Smooth muscle cell (in vitro differentiated cells): ENCODE results near the gene DCST1. TPM values are rescaled to one million over a fixed set of nuclear protein-coding genes. Genes with fewer than 3 reads are reported as not detected.

ENCODE experiments used
- DNase-seq: peaks from one replicate; lab custom pipeline; 2025; ENCODE audit not compliant: unreplicated experiment; lab: John Stamatoyannopoulos, UW
- H2AFZ ChIP-seq: fragments of 200-600 bp; sonication (generic); 2 replicates; pipeline ENCODE4 v1.6.0; 2016; ENCODE audit warnings: antibody characterized with exemption, low read depth, mild to moderate bottlenecking
- H3F3A ChIP-seq: fragments of 200-600 bp; sonication (generic); 2 replicates; pipeline ENCODE4 v1.6.0; 2017; ENCODE audit warnings: antibody characterized with exemption, low read depth
- H3K27ac ChIP-seq: fragments of 200-600 bp; sonication (generic); 2 replicates; pipeline ENCODE4 v1.5.1; 2016; ENCODE audit warnings: low read depth, mild to moderate bottlenecking
- H3K27me3 ChIP-seq: fragments of 200-600 bp; sonication (generic); 2 replicates; pipeline ENCODE4 v1.6.1; 2016; ENCODE audit warnings: low read depth, mild to moderate bottlenecking
- H3K36me3 ChIP-seq: fragments of 200-600 bp; sonication (generic); 2 replicates; pipeline ENCODE4 v1.5.1; 2016; ENCODE audit warnings: low read depth
- H3K4me1 ChIP-seq: fragments of 200-600 bp; sonication (generic); 2 replicates; pipeline ENCODE4 v1.5.1; 2016; ENCODE audit warnings: low read depth
- H3K4me2 ChIP-seq: fragments of 200-600 bp; sonication (generic); 2 replicates; pipeline ENCODE4 v1.6.0; 2016; ENCODE audit warnings: mild to moderate bottlenecking
- H3K4me3 ChIP-seq: fragments of 200-600 bp; sonication (generic); 2 replicates; pipeline ENCODE4 v1.5.1; 2016; ENCODE audit warnings: mild to moderate bottlenecking
- H3K79me2 ChIP-seq: fragments of 200-600 bp; sonication (generic); 2 replicates; pipeline ENCODE4 v1.6.0; 2016; ENCODE audit warnings: low read depth, mild to moderate bottlenecking
- H3K9ac ChIP-seq: fragments of 200-600 bp; sonication (generic); 2 replicates; pipeline ENCODE4 v1.6.0; 2016; ENCODE audit warnings: low read depth
- H3K9me3 ChIP-seq: fragments of 200-600 bp; sonication (generic); replicated peaks from 2 replicates; pipeline ENCODE4 v1.5.1; 2016; ENCODE audit warnings: low read depth
- H4K20me1 ChIP-seq: fragments of 200-600 bp; sonication (generic); 2 replicates; pipeline ENCODE4 v1.6.0; 2016; ENCODE audit warnings: low read depth
- CTCF ChIP-seq: fragments of 200-600 bp; sonication (generic); IDR thresholded peaks from 2 replicates; pipeline ENCODE4 v1.5.1; 2017; ENCODE audit warnings: borderline replicate concordance, mild to moderate bottlenecking, antibody characterized with exemption; ENCODE audit not compliant: insufficient read depth, poor library complexity, severe bottlenecking
- WGBS: methylation state at CpG from one replicate; pipeline ENCODE4 v1.1.7; 2016; ENCODE audit warnings: low lambda C conversion rate; 5-methylcytosine and 5-hydroxymethylcytosine counted together
- polyA plus RNA-seq: library from polyadenylated mRNA; unstranded; fragments of >200 nt; fragmentation: Nextera tagmentation; extraction: Ambion mirVana; gene quantifications from 2 replicates; pipeline ENCODE4 v1.2.1, GENCODE V29; 2016
- total RNA-seq: library from RNA; depleted of rRNA; stranded (reverse); fragments of >200 nt; gene quantifications from 2 replicates; pipeline ENCODE4 v1.2.3, GENCODE V29; 2014

DCST1 gene
- total and polyA plus RNA-seq, 2 experiments from 2014 or later, result not detected

DNA sequence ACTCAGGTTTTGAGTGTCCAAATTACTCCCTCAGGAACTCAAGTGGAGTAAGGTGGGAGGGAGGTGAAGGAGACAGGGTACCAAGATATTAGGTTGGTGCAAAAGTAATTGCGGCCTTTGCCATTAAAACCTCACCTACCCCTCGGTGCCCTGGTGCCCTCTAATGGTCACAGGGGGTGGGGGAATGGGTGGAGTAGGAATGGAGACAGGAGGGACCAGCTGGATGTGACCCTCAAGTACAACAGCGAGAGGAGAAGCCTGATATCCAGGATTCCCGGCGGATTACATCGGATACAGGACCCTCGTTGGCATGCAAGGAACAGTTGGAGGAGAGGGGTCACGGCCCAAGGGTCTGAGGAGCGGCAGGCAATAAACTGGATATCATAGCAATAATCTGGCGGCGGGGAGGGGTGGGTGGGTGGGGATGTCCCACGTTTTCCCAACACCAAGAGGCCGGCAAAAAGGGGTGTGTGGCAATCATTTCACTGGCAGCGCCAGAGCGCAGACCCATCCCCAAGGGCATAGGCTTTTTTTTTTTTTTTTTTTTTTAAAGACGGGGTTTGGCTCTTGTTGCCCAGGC is 35.3 kb upstream of the DCST1 start:
- no peaks in the 10 kb centered on the region for H3K9me3 ChIP-seq
- no peak for TF ChIP-seq CTCF
- no peak overlapping the region for H3K27ac ChIP-seq
- peaks cover 10% of the 10 kb centered on the region for H3F3A ChIP-seq
- DNase-seq, result no peak
- H3K27me3 ChIP-seq, result no peaks in the 10 kb centered on the region
- H4K20me1 ChIP-seq, result no peaks in the 10 kb centered on the region
- H2AFZ ChIP-seq, result no peak overlapping the region
- no peak overlapping the region for H3K9ac ChIP-seq
- H3K79me2 ChIP-seq, result peaks cover 8% of the 10 kb centered on the region
- no peak overlapping the region for H3K4me3 ChIP-seq
- WGBS, result 94% methylated on average over 16 of the region's 16 CpGs
- no peaks in the 10 kb centered on the region for H3K36me3 ChIP-seq
- H3K4me2 ChIP-seq, result no peak overlapping the region
- peaks cover 8% of the 10 kb centered on the region for H3K4me1 ChIP-seq

DNA sequence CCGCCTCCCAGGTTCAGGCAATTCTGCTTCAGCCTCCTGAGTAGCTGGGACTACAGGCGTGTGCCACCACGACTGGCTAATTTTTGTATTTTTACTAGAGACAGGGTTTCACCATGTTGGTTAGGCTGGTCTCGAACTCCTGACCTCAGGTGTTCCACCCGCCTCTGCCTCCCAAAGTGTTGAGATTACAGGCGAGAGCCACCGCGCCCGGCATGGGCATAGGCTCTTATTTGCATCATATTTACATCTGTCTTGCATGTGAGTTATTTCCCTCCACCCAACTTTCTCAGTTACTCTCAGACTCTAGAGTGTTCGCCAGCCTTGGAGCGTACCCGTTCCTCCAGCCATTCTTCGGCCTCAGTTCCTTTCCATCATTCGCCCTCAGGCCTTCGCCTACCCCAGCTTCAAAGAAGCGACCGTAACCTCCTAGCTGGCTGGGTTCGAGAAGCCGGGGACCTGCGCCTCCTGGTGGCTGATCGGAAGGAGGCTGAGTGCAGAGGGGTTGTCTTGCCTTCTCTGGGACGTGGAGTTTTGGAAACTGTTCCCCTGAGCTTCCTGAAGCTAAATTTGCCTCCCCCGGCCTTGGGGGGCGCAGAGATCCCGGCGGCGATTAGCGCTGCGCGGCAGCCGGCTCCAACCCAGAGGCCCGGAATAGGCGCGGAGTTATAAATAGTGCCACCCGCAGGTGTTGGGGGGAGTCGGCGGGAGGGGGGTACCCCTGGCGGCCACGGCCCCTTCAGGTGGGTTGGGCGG is 34.6 kb upstream of the DCST1 start:
- WGBS, result 21% methylated on average over 40 of the region's 40 CpGs
- Histone ChIP-seq H4K20me1 (no peaks in the 10 kb centered on the region), H3K79me2 (peaks cover 15% of the 10 kb centered on the region), H3K9ac (no peak overlapping the region), H3K4me1 (peaks cover 8% of the 10 kb centered on the region), H3K36me3 (no peaks in the 10 kb centered on the region), H3F3A (peaks cover 10% of the 10 kb centered on the region), H3K27ac (no peak overlapping the region), H2AFZ (no peak overlapping the region), H3K27me3 (no peaks in the 10 kb centered on the region), H3K4me2 (peak overlapping the region; percentile 86), H3K9me3 (no peaks in the 10 kb centered on the region), H3K4me3 (peak overlapping the region; percentile 73)
- DNase-seq, result no peak
- TF ChIP-seq CTCF, result peak; percentile 88

GRCh38 chr1:154999571-155000410 is 33.8 kb upstream of the DCST1 start:
- Histone ChIP-seq H2AFZ (no peak overlapping the region), H3K27me3 (no peaks in the 10 kb centered on the region), H3K9me3 (no peaks in the 10 kb centered on the region), H3K79me2 (peaks cover 23% of the 10 kb centered on the region), H3K36me3 (no peaks in the 10 kb centered on the region), H4K20me1 (no peaks in the 10 kb centered on the region), H3K4me2 (peak overlapping the region; percentile 86), H3K9ac (peak overlapping the region; percentile 84), H3K4me1 (peaks cover 16% of the 10 kb centered on the region), H3K4me3 (peak overlapping the region; percentile 73), H3K27ac (peak overlapping the region; percentile 95), H3F3A (peaks cover 10% of the 10 kb centered on the region)
- WGBS, result under 1% methylated on average over 41 of the region's 50 CpGs
- peak; percentile 49 for DNase-seq
- peak; percentile 6 for TF ChIP-seq CTCF
